Activated CD4-positive, alpha-beta T cell treated with anti-CD3 and anti-CD28 coated beads, Interleukin-2, Interleukin-4, amounts not matched to agents 100 ng/mL and 50 ng/mL, durations not matched to agents 16 hours and 8 hours (primary cell): ENCODE data around the gene USP53.
"Not testable (repeated sequence)": the region's sequence is repeated elsewhere in the genome, so short reads cannot be mapped to it uniquely, and the experiment has no call there.

ENCODE experiments used
- DNase-seq: peaks from one replicate; pipeline ENCODE4 v3.0.0-alpha.2; 2020; ENCODE audit warnings: low spot score

USP53 gene

GRCh38 chr4:119212234-119212963 lies at the start of gene USP53:
Gene USP53, plus strand, starts transcription at chr4:119212713. Its CDS starts 27,047 bp downstream, at chr4:119239760.
- DNase-seq: peak; percentile 97

- no peak for DNase-seq
Observed at GRCh38 chr4:119165767-119166166, 46.7 kb upstream of the USP53 start.

GRCh38 chr4:119170195-119170594 lies 42.3 kb upstream of the USP53 start:
- no peak for DNase-seq

- DNase-seq: peak; percentile 32
Observed at GRCh38 chr4:119172223-119172622, 40.3 kb upstream of the USP53 start.

- not testable (repeated sequence) for DNase-seq
Observed at GRCh38 chr4:119173729-119174361, 38.7 kb upstream of the USP53 start.

- DNase-seq: no peak
Observed at GRCh38 chr4:119179011-119179410, 33.5 kb upstream of the USP53 start.

- no peak for DNase-seq
Observed at GRCh38 chr4:119184128-119184527, 28.4 kb upstream of the USP53 start.

- no peak for DNase-seq
Observed at GRCh38 chr4:119189638-119190037, 22.9 kb upstream of the USP53 start.

GRCh38 chr4:119190354-119190753 lies 22.2 kb upstream of the USP53 start:
- no peak for DNase-seq

GRCh38 chr4:119191505-119191904 lies 21.0 kb upstream of the USP53 start:
- DNase-seq: no peak

GRCh38 chr4:119197772-119198212 lies 14.7 kb upstream of the USP53 start:
- no peak for DNase-seq

GRCh38 chr4:119204916-119205315 lies 7.6 kb upstream of the USP53 start:
- DNase-seq: no peak

- DNase-seq: no peak
Observed at GRCh38 chr4:119205690-119206089, 6.8 kb upstream of the USP53 start.

GRCh38 chr4:119206178-119206577 lies 6.3 kb upstream of the USP53 start:
- DNase-seq: no peak

GRCh38 chr4:119207051-119207450 lies 5.5 kb upstream of the USP53 start:
- DNase-seq: no peak

- peak; percentile 85 for DNase-seq
Observed at GRCh38 chr4:119209077-119209476, 3.4 kb upstream of the USP53 start.

GRCh38 chr4:119209586-119209985 lies 2.9 kb upstream of the USP53 start:
- DNase-seq: no peak

- no peak for DNase-seq
Observed at GRCh38 chr4:119210775-119211174, 1.7 kb upstream of the USP53 start.

GRCh38 chr4:119211867-119212233 lies 663 bp upstream of the USP53 start:
- DNase-seq: peak; percentile 31

GRCh38 chr4:119212964-119213606 lies 572 bp downstream of the USP53 start:
- peak; percentile 71 for DNase-seq

- DNase-seq: no peak
Observed at GRCh38 chr4:119218093-119218492, 5.6 kb downstream of the USP53 start.

- DNase-seq: no peak
Observed at GRCh38 chr4:119221412-119221811, 8.9 kb downstream of the USP53 start.

GRCh38 chr4:119227690-119228089 lies 15.2 kb downstream of the USP53 start:
- DNase-seq: no peak
